PC-3 (cell line): ENCODE data around the gene HMSD.

Experiments used
- CTCF ChIP-seq: fragments of 300-600 bp; sonication (generic); conservative IDR thresholded peaks from 2 replicates; pipeline ENCODE4 v1.5.1; 2017; ENCODE audit warnings: antibody characterized with exemption, low read depth, mild to moderate bottlenecking, low read length
- EZH2 ChIP-seq: fragments of 300-600 bp; sonication (generic); IDR thresholded peaks from one replicate; pipeline ENCODE4 v1.6.1; 2017; ENCODE audit warnings: antibody characterized with exemption, mild to moderate bottlenecking, low read length; ENCODE audit not compliant: unreplicated experiment
- EZH2phosphoT487 ChIP-seq: fragments of 300-600 bp; sonication (generic); IDR thresholded peaks from 2 replicates; pipeline ENCODE4 v1.6.1; 2018; ENCODE audit warnings: mild to moderate bottlenecking, antibody characterized with exemption, low read length, borderline replicate concordance

DNA sequence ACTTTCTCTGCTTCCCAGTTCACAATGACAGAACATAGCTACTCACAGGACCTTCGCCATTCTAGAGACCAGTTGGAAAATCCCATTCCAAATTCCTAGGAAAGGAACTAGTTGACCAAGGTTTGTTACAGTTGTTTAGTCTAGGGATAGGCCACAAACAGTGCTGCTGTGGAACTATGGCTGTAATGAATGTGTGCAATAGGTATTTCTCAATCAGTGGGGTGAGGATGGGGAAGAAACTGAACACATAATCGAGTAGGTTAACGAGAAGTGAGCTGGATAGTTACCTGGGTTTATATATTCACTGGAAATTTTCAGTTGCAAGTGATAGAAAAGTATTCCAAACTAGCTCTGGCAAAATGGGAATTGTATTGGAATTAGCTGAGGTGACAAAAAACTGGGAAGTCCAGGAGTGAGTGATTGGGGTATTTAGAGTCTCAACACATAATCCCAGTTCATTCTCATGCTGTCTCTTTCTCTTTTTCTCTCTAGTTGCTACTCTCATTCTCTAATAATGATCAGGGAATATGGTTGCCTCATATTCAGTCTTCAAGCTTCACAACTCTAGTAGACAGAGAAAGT is 18.2 kb upstream of the HMSD start:
- TF ChIP-seq CTCF = no peak
- TF ChIP-seq EZH2 = no peak
- no peak for TF ChIP-seq EZH2phosphoT487
